SU-DHL-6 (cell line): Measurements from ENCODE around the gene RAMAC.

ENCODE experiments used
- EZH2phosphoT487 ChIP-seq: fragments of 200-600 bp; sonication (generic), shearing (Covaris generic); conservative IDR thresholded peaks from 2 replicates; pipeline ENCODE4 v1.6.1; 2018; ENCODE audit warnings: mild to moderate bottlenecking, antibody characterized with exemption, low read length, moderate library complexity, mixed read lengths
- TF ChIP-seq, protein P1 (sequence below): fragments of 200-600 bp; sonication (generic); IDR thresholded peaks from one replicate; pipeline ENCODE4 v1.5.1; 2017; ENCODE audit warnings: antibody characterized with exemption, mild to moderate bottlenecking, low read length, moderate library complexity; ENCODE audit not compliant: insufficient read depth, poor library complexity, severe bottlenecking

DNA sequence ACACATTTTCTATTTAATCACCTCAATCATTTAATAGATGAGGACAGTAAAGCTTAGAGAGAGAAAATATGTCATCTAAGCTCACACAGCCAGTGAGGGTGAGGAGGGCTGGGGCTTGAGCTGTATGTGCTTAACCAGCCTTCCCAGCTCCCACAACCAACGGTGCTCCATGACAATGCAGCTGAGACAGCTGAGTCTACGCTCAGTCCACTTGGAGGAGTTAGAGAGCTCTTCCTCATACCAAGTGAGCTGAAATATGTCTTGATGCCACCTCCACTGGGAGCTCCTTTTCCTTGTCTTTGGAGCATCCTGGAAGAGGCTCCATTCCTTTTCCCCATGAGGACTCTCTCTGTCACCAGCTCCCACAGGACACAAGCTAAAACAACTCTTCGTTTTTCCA, 42.8 kb upstream of the RAMAC start:
- TF ChIP-seq, protein P1, sequence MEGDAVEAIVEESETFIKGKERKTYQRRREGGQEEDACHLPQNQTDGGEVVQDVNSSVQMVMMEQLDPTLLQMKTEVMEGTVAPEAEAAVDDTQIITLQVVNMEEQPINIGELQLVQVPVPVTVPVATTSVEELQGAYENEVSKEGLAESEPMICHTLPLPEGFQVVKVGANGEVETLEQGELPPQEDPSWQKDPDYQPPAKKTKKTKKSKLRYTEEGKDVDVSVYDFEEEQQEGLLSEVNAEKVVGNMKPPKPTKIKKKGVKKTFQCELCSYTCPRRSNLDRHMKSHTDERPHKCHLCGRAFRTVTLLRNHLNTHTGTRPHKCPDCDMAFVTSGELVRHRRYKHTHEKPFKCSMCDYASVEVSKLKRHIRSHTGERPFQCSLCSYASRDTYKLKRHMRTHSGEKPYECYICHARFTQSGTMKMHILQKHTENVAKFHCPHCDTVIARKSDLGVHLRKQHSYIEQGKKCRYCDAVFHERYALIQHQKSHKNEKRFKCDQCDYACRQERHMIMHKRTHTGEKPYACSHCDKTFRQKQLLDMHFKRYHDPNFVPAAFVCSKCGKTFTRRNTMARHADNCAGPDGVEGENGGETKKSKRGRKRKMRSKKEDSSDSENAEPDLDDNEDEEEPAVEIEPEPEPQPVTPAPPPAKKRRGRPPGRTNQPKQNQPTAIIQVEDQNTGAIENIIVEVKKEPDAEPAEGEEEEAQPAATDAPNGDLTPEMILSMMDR, result no peak
- TF ChIP-seq EZH2phosphoT487, result no peak
